ENCODE measurements around the gene MUC12.
"Not testable (repeated sequence)": the region's sequence is repeated elsewhere in the genome, so short reads cannot be mapped to it uniquely, and the experiment has no call there.

Gene MUC12

GRCh38 chr7:100969066-100969615, at the start of gene MUC12:
MUC12 (plus strand) TSS chr7:100969565; CDS start chr7:100969623, 58 bp downstream.
- DNase-seq = no peak

GRCh38 chr7:100919779-100920437, 49.5 kb upstream of the MUC12 start:
- not testable (repeated sequence) for DNase-seq

GRCh38 chr7:100921039-100921438, 48.3 kb upstream of the MUC12 start:
- no peak for DNase-seq

GRCh38 chr7:100923616-100924015, 45.7 kb upstream of the MUC12 start:
- DNase-seq = not testable (repeated sequence)

- no peak for DNase-seq
These were observed 39.6 kb upstream of the MUC12 start for GRCh38 chr7:100929808-100930174.

- no peak for DNase-seq
These were observed 35.6 kb upstream of the MUC12 start for GRCh38 chr7:100933734-100934133.

- DNase-seq = not testable (repeated sequence)
These were observed 34.0 kb upstream of the MUC12 start for GRCh38 chr7:100935381-100935780.

- not testable (repeated sequence) for DNase-seq
These were observed 33.2 kb upstream of the MUC12 start for GRCh38 chr7:100936167-100936566.

GRCh38 chr7:100942045-100942774, 27.2 kb upstream of the MUC12 start:
- no peak for DNase-seq

- DNase-seq = no peak
These were observed 25.7 kb upstream of the MUC12 start for GRCh38 chr7:100943693-100944092.

- DNase-seq = no peak
These were observed 25.2 kb upstream of the MUC12 start for GRCh38 chr7:100944138-100944537.

- DNase-seq = no peak
These were observed 23.3 kb upstream of the MUC12 start for GRCh38 chr7:100946111-100946510.

GRCh38 chr7:100946766-100947365, 22.5 kb upstream of the MUC12 start:
- DNase-seq = no peak

GRCh38 chr7:100947792-100948191, 21.6 kb upstream of the MUC12 start:
- DNase-seq = no peak

GRCh38 chr7:100949227-100949932, 20.0 kb upstream of the MUC12 start, which contains the start of gene MUC3A:
MUC3A (plus strand) TSS chr7:100949534; CDS start chr7:100949625, 91 bp downstream.
- DNase-seq = no peak

- no peak for DNase-seq
These were observed 19.4 kb upstream of the MUC12 start for GRCh38 chr7:100949933-100950443.

GRCh38 chr7:100951172-100951571, 18.2 kb upstream of the MUC12 start:
- DNase-seq = no peak

GRCh38 chr7:100951888-100952560, 17.3 kb upstream of the MUC12 start:
- DNase-seq = no peak

- no peak for DNase-seq
These were observed 16.7 kb upstream of the MUC12 start for GRCh38 chr7:100952641-100953040.

- DNase-seq = no peak
These were observed 11.4 kb upstream of the MUC12 start for GRCh38 chr7:100957832-100958421.

- no peak for DNase-seq
These were observed 9.5 kb upstream of the MUC12 start for GRCh38 chr7:100959894-100960293.

- no peak for DNase-seq
These were observed 6.8 kb upstream of the MUC12 start for GRCh38 chr7:100962537-100962936.
